ENCODE results near the gene ARHGEF6.
A peak's percentile ranks its signal among the peaks of the same experiment; 100 is the strongest.
"Not testable (repeated sequence)": the region's sequence is repeated elsewhere in the genome, so short reads cannot be mapped to it uniquely, and the experiment has no call there.

Gene ARHGEF6

GRCh38 chrX:136781180-136781797 lies 557 bp upstream of the ARHGEF6 start:
- no peak for DNase-seq

- DNase-seq, result no peak
Measured at GRCh38 chrX:136780241-136780640, 491 bp downstream of the ARHGEF6 start.

GRCh38 chrX:136779346-136779781 lies 1.4 kb downstream of the ARHGEF6 start:
- no peak for DNase-seq

GRCh38 chrX:136778916-136779315 lies 1.8 kb downstream of the ARHGEF6 start:
- no peak for DNase-seq

- no peak for DNase-seq
Measured at GRCh38 chrX:136778020-136778419, 2.7 kb downstream of the ARHGEF6 start.

GRCh38 chrX:136773648-136774047 lies 7.1 kb downstream of the ARHGEF6 start:
- DNase-seq, result no peak

- not testable (repeated sequence) for DNase-seq
Measured at GRCh38 chrX:136771869-136772268, 8.9 kb downstream of the ARHGEF6 start.

GRCh38 chrX:136768469-136769084 lies 12.2 kb downstream of the ARHGEF6 start:
- DNase-seq, result peak; percentile 53 to 59

- peak; percentile 50 to 55 for DNase-seq
Measured at GRCh38 chrX:136767104-136767941, 13.4 kb downstream of the ARHGEF6 start.

GRCh38 chrX:136766785-136767103 lies 14.0 kb downstream of the ARHGEF6 start:
- DNase-seq, result no peak

- no peak for DNase-seq
Measured at GRCh38 chrX:136765821-136766356, 14.8 kb downstream of the ARHGEF6 start.

- DNase-seq, result no peak
Measured at GRCh38 chrX:136764206-136764605, 16.5 kb downstream of the ARHGEF6 start.

- no peak for DNase-seq
Measured at GRCh38 chrX:136762820-136763452, 17.8 kb downstream of the ARHGEF6 start.

GRCh38 chrX:136761421-136761820 lies 19.3 kb downstream of the ARHGEF6 start:
- no peak for DNase-seq

- no peak for DNase-seq
Measured at GRCh38 chrX:136759968-136760367, 20.8 kb downstream of the ARHGEF6 start.

GRCh38 chrX:136755411-136755810 lies 25.3 kb downstream of the ARHGEF6 start:
- no peak for DNase-seq

GRCh38 chrX:136754651-136755050 lies 26.1 kb downstream of the ARHGEF6 start:
- DNase-seq, result peak in 1 of 2 donors; percentile 18

GRCh38 chrX:136752796-136753195 lies 27.9 kb downstream of the ARHGEF6 start:
- no peak for DNase-seq

GRCh38 chrX:136752346-136752745 lies 28.4 kb downstream of the ARHGEF6 start:
- no peak for DNase-seq

- DNase-seq, result no peak
Measured at GRCh38 chrX:136750364-136750763, 30.4 kb downstream of the ARHGEF6 start.

GRCh38 chrX:136747003-136747986 lies 33.4 kb downstream of the ARHGEF6 start:
- peak in 1 of 2 donors; percentile 21 for DNase-seq

All from stimulated activated CD4-positive, alpha-beta T cell treated with anti-CD3 and anti-CD28 coated beads, Interleukin-2, amount 100 ng/mL, for 24 hours (primary cell).